ENCODE results near the gene CKAP5. TPM values are rescaled to one million over a fixed set of nuclear protein-coding genes. Genes with fewer than 3 reads are reported as not detected.

CKAP5 gene
- total RNA-seq, 2 experiments from 2014 or later, result 161 to 243 TPM

DNA sequence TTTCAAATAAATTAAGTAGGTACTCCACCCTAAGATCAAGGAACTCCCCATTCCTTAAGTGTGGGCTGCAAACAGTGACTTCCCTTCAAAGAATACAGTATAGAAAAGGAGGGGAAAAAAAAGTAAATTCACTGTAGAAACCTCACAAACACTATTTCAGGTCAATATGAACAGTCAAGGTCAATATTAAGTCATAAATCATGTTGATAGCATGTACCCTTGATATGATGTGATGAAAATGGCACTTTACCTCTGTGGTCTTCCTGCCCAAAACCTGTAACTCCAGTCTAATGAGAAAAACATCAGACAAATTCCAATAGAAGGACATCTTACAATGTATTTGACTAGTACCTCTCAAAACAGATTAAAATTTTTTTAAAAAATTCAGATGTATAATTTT is 8.2 kb downstream of the CKAP5 start:
- no peak overlapping the region for H3K4me3 ChIP-seq (ENCODE audit: low read depth, low read length, poor library complexity, severe bottlenecking)
- intact Hi-C loops (cut with micrococcal nuclease; ENCODE audit: unreplicated experiment), result no loop called here
- peaks cover 21% of the 10 kb centered on the region for H4K20me1 ChIP-seq (ENCODE audit: insufficient read depth, low read length)
- no peak for DNase-seq (ENCODE audit: low spot score)
- H3K36me3 ChIP-seq (ENCODE audit: insufficient read depth, low read length), result peaks cover 83% of the 10 kb centered on the region
- POLR2A ChIA-PET, result interaction anchor here (1.5 kb wide), 1 partner anchor 22 kb away, joined by 3 read pairs; no protein-coding TSS in a partner anchor
- CTCF ChIA-PET (ENCODE audit: unreplicated experiment), result interaction anchor here (0.6 kb wide), 1 partner anchor 418 kb away, joined by 3 read pairs; no protein-coding TSS in a partner anchor
- H3K27ac ChIP-seq (ENCODE audit: low read depth, low read length, poor library complexity, severe bottlenecking), result no peak overlapping the region
- no peaks in the 10 kb centered on the region for H3K9me2 ChIP-seq (ENCODE audit: insufficient read depth, low read length)
- no peaks in the 10 kb centered on the region for H3K9me3 ChIP-seq (ENCODE audit: low read length)
- H3K79me2 ChIP-seq (ENCODE audit: insufficient read depth, low read depth, low read length), result peaks cover 100% of the 10 kb centered on the region
- H3K4me1 ChIP-seq (ENCODE audit: insufficient read depth, low read length, poor library complexity, severe bottlenecking), result no peaks in the 10 kb centered on the region
- TF ChIP-seq, protein P1, sequence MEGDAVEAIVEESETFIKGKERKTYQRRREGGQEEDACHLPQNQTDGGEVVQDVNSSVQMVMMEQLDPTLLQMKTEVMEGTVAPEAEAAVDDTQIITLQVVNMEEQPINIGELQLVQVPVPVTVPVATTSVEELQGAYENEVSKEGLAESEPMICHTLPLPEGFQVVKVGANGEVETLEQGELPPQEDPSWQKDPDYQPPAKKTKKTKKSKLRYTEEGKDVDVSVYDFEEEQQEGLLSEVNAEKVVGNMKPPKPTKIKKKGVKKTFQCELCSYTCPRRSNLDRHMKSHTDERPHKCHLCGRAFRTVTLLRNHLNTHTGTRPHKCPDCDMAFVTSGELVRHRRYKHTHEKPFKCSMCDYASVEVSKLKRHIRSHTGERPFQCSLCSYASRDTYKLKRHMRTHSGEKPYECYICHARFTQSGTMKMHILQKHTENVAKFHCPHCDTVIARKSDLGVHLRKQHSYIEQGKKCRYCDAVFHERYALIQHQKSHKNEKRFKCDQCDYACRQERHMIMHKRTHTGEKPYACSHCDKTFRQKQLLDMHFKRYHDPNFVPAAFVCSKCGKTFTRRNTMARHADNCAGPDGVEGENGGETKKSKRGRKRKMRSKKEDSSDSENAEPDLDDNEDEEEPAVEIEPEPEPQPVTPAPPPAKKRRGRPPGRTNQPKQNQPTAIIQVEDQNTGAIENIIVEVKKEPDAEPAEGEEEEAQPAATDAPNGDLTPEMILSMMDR (conservative IDR thresholded peaks at IDR 0.05; ENCODE audit: low read length), result no peak
- TF ChIP-seq EZH2phosphoT487 (IDR thresholded peaks at IDR 0.05; ENCODE audit: borderline replicate concordance, low read depth, low read length), result no peak
- no peak overlapping the region for H2AFZ ChIP-seq (ENCODE audit: low read length)
- no TSS peak for BruUV-seq (replicated peaks)
- no peak overlapping the region for H3K4me2 ChIP-seq (ENCODE audit: low read length)

DNA sequence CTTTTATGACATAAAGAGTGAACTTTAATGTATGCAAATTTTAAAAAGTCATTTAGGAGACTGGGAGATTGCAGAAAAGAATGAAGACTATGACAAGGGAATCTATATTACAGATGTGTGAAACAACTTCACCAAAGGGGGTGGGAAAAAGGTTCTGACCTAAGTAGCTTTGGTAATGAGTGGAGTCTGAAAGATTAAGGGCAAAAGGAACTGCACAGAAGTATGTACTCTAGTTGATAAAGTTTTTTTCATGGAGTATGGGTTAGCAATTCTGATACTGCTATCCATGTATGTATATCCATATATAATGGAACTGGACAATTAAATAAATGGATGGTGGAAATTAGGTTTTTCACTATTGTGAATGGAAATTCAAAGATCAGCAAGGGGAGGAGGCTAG is 9.2 kb downstream of the CKAP5 start:
- POLR2A ChIA-PET, result no interaction called here
- H3K36me3 ChIP-seq (ENCODE audit: insufficient read depth, low read length), result peaks cover 84% of the 10 kb centered on the region
- BruUV-seq (replicated peaks), result no TSS peak
- TF ChIP-seq, protein P1 (conservative IDR thresholded peaks at IDR 0.05; ENCODE audit: low read length), result no peak
- no peak for TF ChIP-seq EZH2phosphoT487 (IDR thresholded peaks at IDR 0.05; ENCODE audit: borderline replicate concordance, low read depth, low read length)
- no peak overlapping the region for H3K4me3 ChIP-seq (ENCODE audit: low read depth, low read length, poor library complexity, severe bottlenecking)
- no peak overlapping the region for H3K4me2 ChIP-seq (ENCODE audit: low read length)
- no peaks in the 10 kb centered on the region for H3K9me3 ChIP-seq (ENCODE audit: low read length)
- intact Hi-C loops (cut with micrococcal nuclease; ENCODE audit: unreplicated experiment), result no loop called here
- H2AFZ ChIP-seq (ENCODE audit: low read length), result no peak overlapping the region
- H4K20me1 ChIP-seq (ENCODE audit: insufficient read depth, low read length), result peaks cover 16% of the 10 kb centered on the region; the same call in 1 of the 2 replicates
- no peak overlapping the region for H3K27ac ChIP-seq (ENCODE audit: low read depth, low read length, poor library complexity, severe bottlenecking)
- H3K4me1 ChIP-seq (ENCODE audit: insufficient read depth, low read length, poor library complexity, severe bottlenecking), result no peaks in the 10 kb centered on the region
- CTCF ChIA-PET (ENCODE audit: unreplicated experiment), result no interaction called here
- DNase-seq (ENCODE audit: low spot score), result no peak
- H3K79me2 ChIP-seq (ENCODE audit: insufficient read depth, low read depth, low read length), result peaks cover 100% of the 10 kb centered on the region
- H3K9me2 ChIP-seq (ENCODE audit: insufficient read depth, low read length), result no peaks in the 10 kb centered on the region

DNA sequence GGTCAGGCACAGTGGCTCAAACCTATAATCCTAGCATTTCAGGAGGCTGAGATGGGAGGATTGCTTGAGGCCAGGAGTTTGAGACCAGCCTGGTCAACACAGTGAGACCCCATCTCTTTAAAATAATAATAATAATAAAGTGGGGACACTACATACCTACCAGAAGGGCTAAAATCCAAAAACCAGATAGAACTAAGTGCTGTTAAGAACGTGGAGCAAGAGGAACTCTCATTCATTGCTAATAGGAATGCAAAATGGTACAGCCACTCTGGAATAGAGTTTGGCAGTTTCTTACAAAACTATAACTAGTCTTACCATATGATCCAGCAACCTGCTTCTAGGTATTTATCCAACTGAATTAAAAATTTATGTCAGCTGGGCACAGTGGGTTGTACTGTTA is 9.6 kb downstream of the CKAP5 start:
- intact Hi-C loops (cut with micrococcal nuclease; ENCODE audit: unreplicated experiment), result no loop called here
- POLR2A ChIA-PET, result no interaction called here
- Histone ChIP-seq H3K4me3 (ENCODE audit: low read depth, low read length, poor library complexity, severe bottlenecking) (no peak overlapping the region), H3K4me2 (ENCODE audit: low read length) (no peak overlapping the region), H3K9me3 (ENCODE audit: low read length) (no peaks in the 10 kb centered on the region), H4K20me1 (ENCODE audit: insufficient read depth, low read length) (peaks cover 16% of the 10 kb centered on the region), H3K27ac (ENCODE audit: low read depth, low read length, poor library complexity, severe bottlenecking) (no peak overlapping the region), H3K9me2 (ENCODE audit: insufficient read depth, low read length) (no peaks in the 10 kb centered on the region), H3K79me2 (ENCODE audit: insufficient read depth, low read depth, low read length) (peaks cover 100% of the 10 kb centered on the region), H3K36me3 (ENCODE audit: insufficient read depth, low read length) (peaks cover 85% of the 10 kb centered on the region), H2AFZ (ENCODE audit: low read length) (no peak overlapping the region), H3K4me1 (ENCODE audit: insufficient read depth, low read length, poor library complexity, severe bottlenecking) (no peaks in the 10 kb centered on the region)
- no peak for TF ChIP-seq EZH2phosphoT487 (IDR thresholded peaks at IDR 0.05; ENCODE audit: borderline replicate concordance, low read depth, low read length)
- TF ChIP-seq, protein P1 (conservative IDR thresholded peaks at IDR 0.05; ENCODE audit: low read length), result no peak
- DNase-seq (ENCODE audit: low spot score), result no peak
- CTCF ChIA-PET (ENCODE audit: unreplicated experiment), result no interaction called here
- no TSS peak for BruUV-seq (replicated peaks)
